K562 (cell line): Measurements from ENCODE around the gene ARHGDIA. TPM values are rescaled to one million over a fixed set of nuclear protein-coding genes. Genes with fewer than 3 reads are reported as not detected.

Experiments used
- ATAC-seq: fragments of 200-7000 bp; cut with Tn5 transposase; 3 replicates; pipeline ENCODE4 v1.9.1; 2020; ENCODE audit warnings: moderate library complexity
- BruUV-seq: library from RNA; stranded (reverse); fragments of 400-500 nt; replicated peaks from 2 replicates; lab custom pipeline; 2021; lab: Mats Ljungman, UMichigan
- CTCF ChIA-PET: fragments of 300-600 bp; formaldehyde crosslinking; extraction: SDS; loops from one replicate; lab custom pipeline; 2021; ENCODE audit warnings: low intra/inter-chr PET ratio; lab: Yijun Ruan, JAX
- POLR2A ChIA-PET: fragments of 300-600, 350-650 bp; sonication (Branson Sonifier 250); formaldehyde crosslinking; extraction: SDS; loops from one replicate; lab custom pipeline; 2021; ENCODE audit warnings: antibody characterized with exemption, inconsistent platforms; lab: Yijun Ruan, JAX
- DNase-seq, 4 experiments: peaks; one replicate each; pipeline versions ENCODE4 v3.0.0 to v3.0.0-alpha.2; 2011 to 2018; ENCODE audit warnings: low spot score in 3 of 4, mixed read lengths in 3 of 4; ENCODE audit errors: extremely low read depth in 1 of 4
- FAIRE-seq: peaks from 2 replicates; lab custom pipeline; 2011; peaks lifted over from hg19 to GRCh38; lab: Jason Lieb, UNC
- H2AFZ ChIP-seq: 2 replicates; pipeline ENCODE4 v1.6.0; 2011; ENCODE audit warnings: low read depth, low read length, control low read depth, inconsistent platforms
- H3K27ac ChIP-seq: fragments of 200-600 bp; 3 replicates; pipeline ENCODE4 v1.8.0; 2011; ENCODE audit warnings: low read depth, mild to moderate bottlenecking, control low read depth, inconsistent platforms, low read length, moderate library complexity, mixed read lengths; ENCODE audit errors: extremely low read depth
- H3K27me3 ChIP-seq, 2 experiments: fragments of 300-600 bp in 1 of 2; 2 replicates in 1 of 2; 3 replicates in 1 of 2; pipeline versions ENCODE4 v1.6.0 to v1.8.0; 2011; ENCODE audit warnings: inconsistent platforms in 2 of 2, low read length in 2 of 2, mild to moderate bottlenecking in 1 of 2, mixed read lengths in 1 of 2, moderate library complexity in 1 of 2; ENCODE audit not compliant: control insufficient read depth in 2 of 2, insufficient read depth in 2 of 2
- H3K36me3 ChIP-seq: fragments of 300-600 bp; 3 replicates; pipeline ENCODE4 v1.8.0; 2011; ENCODE audit warnings: mild to moderate bottlenecking, low read length, inconsistent platforms; ENCODE audit not compliant: control insufficient read depth, insufficient read depth
- H3K4me1 ChIP-seq, 2 experiments: fragments of 200-600 bp in 1 of 2; replicated peaks in 1 of 2; 2 replicates in 1 of 2; 3 replicates in 1 of 2; pipeline versions ENCODE4 v1.5.1 to v1.8.0; 2011; ENCODE audit warnings: inconsistent platforms in 2 of 2, low read length in 2 of 2, mild to moderate bottlenecking in 1 of 2, mixed read lengths in 1 of 2, moderate library complexity in 1 of 2; ENCODE audit not compliant: control insufficient read depth in 2 of 2, insufficient read depth in 2 of 2
- H3K4me2 ChIP-seq: 2 replicates; pipeline ENCODE4 v1.6.1; 2011; ENCODE audit warnings: low read length, control low read depth, inconsistent platforms, mixed read lengths; ENCODE audit not compliant: insufficient read depth
- H3K4me3 ChIP-seq: fragments of 200-600 bp; sonication (generic), shearing (Covaris generic); 2 replicates; pipeline ENCODE4 v1.5.1; 2016; ENCODE audit warnings: control low read depth, inconsistent platforms
- H3K79me2 ChIP-seq: fragments of 200-600 bp; 3 replicates; pipeline ENCODE4 v1.8.0; 2011; ENCODE audit warnings: low read length, inconsistent platforms; ENCODE audit not compliant: control insufficient read depth, insufficient read depth
- H3K9ac ChIP-seq, 2 experiments: 2 replicates each; pipeline versions ENCODE4 v1.6.0 to v1.6.1; 2011; ENCODE audit warnings: low read depth in 2 of 2, low read length in 2 of 2, control low read depth in 1 of 2, inconsistent platforms in 1 of 2, mild to moderate bottlenecking in 1 of 2, mixed read lengths in 1 of 2; ENCODE audit not compliant: insufficient read depth in 1 of 2
- H3K9me1 ChIP-seq: one replicate; pipeline ENCODE4 v1.6.0; 2011; ENCODE audit warnings: inconsistent platforms, mild to moderate bottlenecking, low read length, moderate library complexity; ENCODE audit not compliant: control insufficient read depth, insufficient read depth
- H3K9me3 ChIP-seq: replicated peaks from 2 replicates; pipeline ENCODE4 v1.5.1; 2011; ENCODE audit warnings: low read depth, low read length, inconsistent platforms; ENCODE audit not compliant: control insufficient read depth, insufficient read depth
- H4K20me1 ChIP-seq: replicated peaks from 2 replicates; pipeline ENCODE4 v1.6.1; 2011; ENCODE audit warnings: low read length, inconsistent platforms, mixed read lengths; ENCODE audit not compliant: control insufficient read depth, insufficient read depth
- ATF1 ChIP-seq, 2 experiments: fragments of 450-650 bp in 1 of 2; IDR thresholded peaks; 2 replicates each; pipeline ENCODE4 v1.6.1; 2016; ENCODE audit warnings: missing compliant biosample characterization in 1 of 2, missing genetic modification characterization in 1 of 2
- HDAC8 ChIP-seq: fragments of 450-650 bp; IDR thresholded peaks from 2 replicates; pipeline ENCODE4 v1.6.1; 2016; ENCODE audit warnings: mild to moderate bottlenecking, missing genetic modification characterization, moderate library complexity, missing compliant biosample characterization
- RBBP5 ChIP-seq: fragments of 200-600 bp; sonication (generic); IDR thresholded peaks from 2 replicates; pipeline ENCODE4 v1.6.1; 2012; ENCODE audit warnings: borderline replicate concordance, mild to moderate bottlenecking, low read length, control low read depth, inconsistent platforms; ENCODE audit not compliant: insufficient read depth, poor library complexity, severe bottlenecking
- RBFOX2 ChIP-seq: fragments of 200-400 bp; formaldehyde crosslinking; IDR thresholded peaks from 2 replicates; pipeline ENCODE4 v1.6.1; 2017; ENCODE audit warnings: low read depth, mild to moderate bottlenecking, low read length, moderate library complexity
- ZNF445 ChIP-seq: fragments of 250-450 bp; sonication (Bioruptor Pico); IDR thresholded peaks from 2 replicates; pipeline ENCODE4 v1.4.0; 2020; ENCODE audit warnings: low read depth, mild to moderate bottlenecking, moderate library complexity
- WGBS: fragments of 100-300 bp; shearing (Covaris generic); methylation state at CpG from one replicate; pipeline ENCODE4 v1.1.6; 2016; ENCODE audit warnings: low coverage, mixed read lengths; ENCODE audit not compliant: insufficient coverage; ENCODE audit errors: missing lambda C conversion rate; 5-methylcytosine and 5-hydroxymethylcytosine counted together
- in situ Hi-C: fragments of 300-500 bp; cut with MboI; formaldehyde crosslinking; loops from 4 replicates; pipeline ENCODE4 v1.15.0; 2018; ENCODE audit warnings: inconsistent platforms, mixed read lengths
- intact Hi-C: fragments of 100-400 bp; cut with micrococcal nuclease; formaldehyde crosslinking; loops from 2 replicates; pipeline ENCODE4 v1.14.2; 2022
- polyA plus RNA-seq, 8 experiments: library from polyadenylated mRNA; depleted of rRNA in 4 of 8; stranded (reverse) in 5 of 8; unstranded in 3 of 8; fragments of >200 nt; fragmentation: Nextera tagmentation in 2 of 8; fragmentation: Illumina TruSeq in 1 of 8; extraction: Ambion mirVana in 2 of 8; extraction: Trizol in 1 of 8; gene quantifications; 2 replicates each; pipeline versions ENCODE4 v1.2.1 to v1.2.3, GENCODE V29; 2011 to 2014; ENCODE audit warnings: inconsistent platforms in 1 of 8, missing spikeins in 1 of 8
- total RNA-seq, 7 experiments: library from RNA; depleted of rRNA in 6 of 7; stranded (reverse); fragments of >200 nt in 6 of 7; fragmentation: Illumina TruSeq in 2 of 7; extraction: Trizol in 2 of 7; gene quantifications; 2 replicates each; pipeline versions ENCODE4 v1.2.1 to v1.2.3, GENCODE V29; 2011 to 2021; ENCODE audit warnings: low replicate concordance in 1 of 7

The ARHGDIA gene
- total and polyA plus RNA-seq, 9 of the 15 experiments (the other 6 are each of a cell fraction or from before 2014, with no cell fraction given): 9.6 to 340 (median 97.6) TPM

GRCh38 chr17:81889602-81890001 is 18.5 kb upstream of the ARHGDIA start:
- Histone ChIP-seq H2AFZ (no peak overlapping the region), H3K4me2 (peak overlapping the region; percentile 91; the same call in 1 of the 2 replicates), H3K27me3 (no peaks in the 10 kb centered on the region)
- TF ChIP-seq RBFOX2 (peak; percentile 36; the same call in 1 of the 2 replicates), ATF1 (CRISPR knock-in tag; IDR thresholded peaks at IDR 0.05) (no peak), ATF1 (tag; IDR thresholded peaks at IDR 0.05) (no peak), ZNF445 (CRISPR knock-in tag) (no peak), HDAC8 (tag) (no peak), RBBP5 (no peak)
- TF ChIP-seq, all 486 proteins: peak for 1
- whole genome bisulfite sequencing: 87% methylated on average over 8 of the region's 9 CpGs
- H3K4me3 ChIP-seq: peak overlapping the region; percentile 73; the same call in 1 of the 2 replicates
- peak overlapping the region; percentile 97; the same call in 1 of the 3 replicates for H3K27ac ChIP-seq
- H4K20me1 ChIP-seq: 0 out of 2 replicates have a peak, but pooled peaks cover 4% of the 10 kb centered on the region
- ChIA-PET CTCF (interaction anchor here (0.6 kb wide), 1 partner anchor 28 kb away, joined by 3 read pairs; no protein-coding TSS in a partner anchor), POLR2A (interaction anchor here (0.8 to 10.5 kb wide), 4 partner anchors 15 to 186 kb away, joined by 3 to 85 read pairs (median 4); partner anchors contain the start of gene MRPL12)
- DNase-seq: peak in 1 of 4 experiments; percentile 15
- peak; percentile 57 for FAIRE-seq
- H3K9me1 ChIP-seq: peaks cover 8% of the 10 kb centered on the region
- ATAC-seq: no peak
- H3K9ac ChIP-seq: peak overlapping the region; percentile 89 to 96
- intact Hi-C loops: no loop called here
- no TSS peak for BruUV-seq
- in situ Hi-C loops: no loop called here
- H3K79me2 ChIP-seq: peaks cover 82% of the 10 kb centered on the region
- H3K36me3 ChIP-seq: peaks cover 74% of the 10 kb centered on the region
- H3K9me3 ChIP-seq: no peaks in the 10 kb centered on the region
- peaks cover 12 to 49% of the 10 kb centered on the region in 2 experiments; a peak in 4 of 5 replicates for H3K4me1 ChIP-seq
